Endothelial cell of umbilical vein (primary cell): Measurements from ENCODE around the gene RPL12. TPM values are rescaled to one million over a fixed set of nuclear protein-coding genes. Genes with fewer than 3 reads are reported as not detected.

Experiments
- BruUV-seq: library from RNA; stranded (reverse); fragments of 400-500 nt; replicated peaks from 2 replicates; lab custom pipeline; 2021; lab: Mats Ljungman, UMichigan
- CTCF ChIA-PET: fragments of 300-600, 350-600 bp; sonication (Branson Sonifier 250); formaldehyde crosslinking; loops from one replicate; lab custom pipeline; 2021; ENCODE audit warnings: antibody characterized with exemption, inconsistent platforms; lab: Charles Lee
- POLR2A ChIA-PET: fragments of 300-600, 350-600 bp; sonication (Branson Sonifier 250); formaldehyde crosslinking; loops from one replicate; lab custom pipeline; 2021; ENCODE audit warnings: antibody characterized with exemption, inconsistent platforms; lab: Charles Lee
- DNase-seq: peaks from one replicate; pipeline ENCODE4 v3.0.0-alpha.2; 2011; ENCODE audit warnings: low read depth, low spot score
- FAIRE-seq: peaks from 2 replicates; lab custom pipeline; 2011; peaks lifted over from hg19 to GRCh38; lab: Jason Lieb, UNC
- H2AFZ ChIP-seq: 2 replicates; pipeline ENCODE4 v1.6.0; 2012; ENCODE audit warnings: low read depth, low read length, control low read depth, inconsistent platforms
- H3K27ac ChIP-seq: 2 replicates; pipeline ENCODE4 v1.5.1; 2011; ENCODE audit warnings: low read depth, mild to moderate bottlenecking, control low read depth, low read length, moderate library complexity; ENCODE audit not compliant: insufficient read depth
- H3K27me3 ChIP-seq, 2 experiments: 2 replicates each; pipeline versions ENCODE4 v1.6.0 to v1.6.1; 2011; ENCODE audit warnings: low read length in 2 of 2, mixed read lengths in 1 of 2; ENCODE audit not compliant: control insufficient read depth in 2 of 2, insufficient read depth in 2 of 2
- H3K36me3 ChIP-seq, 2 experiments: 2 replicates in 1 of 2; 3 replicates in 1 of 2; pipeline ENCODE4 v1.5.1; 2011; ENCODE audit warnings: low read length in 2 of 2, mild to moderate bottlenecking in 1 of 2, moderate library complexity in 1 of 2; ENCODE audit not compliant: control insufficient read depth in 2 of 2, insufficient read depth in 2 of 2; ENCODE audit errors: extremely low read depth in 1 of 2
- H3K4me1 ChIP-seq: 3 replicates; pipeline ENCODE4 v1.5.1; 2011; ENCODE audit warnings: mild to moderate bottlenecking, low read length; ENCODE audit not compliant: control insufficient read depth, insufficient read depth; ENCODE audit errors: extremely low read depth
- H3K4me2 ChIP-seq: 2 replicates; pipeline ENCODE4 v1.6.1; 2011; ENCODE audit warnings: low read length, control low read depth, mixed read lengths; ENCODE audit not compliant: insufficient read depth
- H3K4me3 ChIP-seq, 3 experiments: fragments of 200-600 bp in 1 of 3; sonication (generic), shearing (Covaris generic) in 1 of 3; replicated peaks in 1 of 3; 2 replicates each; pipeline ENCODE4 v1.5.1; 2011 to 2016; ENCODE audit warnings: control low read depth in 3 of 3, low read length in 3 of 3, mild to moderate bottlenecking in 2 of 3, inconsistent platforms in 1 of 3, low read depth in 1 of 3, moderate library complexity in 1 of 3; ENCODE audit not compliant: insufficient read depth in 1 of 3
- H3K79me2 ChIP-seq: 2 replicates; pipeline ENCODE4 v1.6.0; 2012; ENCODE audit warnings: low read length, inconsistent platforms; ENCODE audit not compliant: control insufficient read depth, insufficient read depth
- H3K9ac ChIP-seq: replicated peaks from 2 replicates; pipeline ENCODE3; 2011; ENCODE audit warnings: low read length, control low read depth; ENCODE audit not compliant: insufficient read depth; ENCODE audit errors: extremely low read depth
- H3K9me1 ChIP-seq: replicated peaks from 3 replicates; pipeline ENCODE4 v1.6.0; 2011; ENCODE audit warnings: mild to moderate bottlenecking, low read length; ENCODE audit not compliant: control insufficient read depth, insufficient read depth; ENCODE audit errors: extremely low read depth
- H3K9me3 ChIP-seq: replicated peaks from 2 replicates; pipeline ENCODE4 v1.5.1; 2012; ENCODE audit warnings: low read length, inconsistent platforms; ENCODE audit not compliant: control insufficient read depth, insufficient read depth
- H4K20me1 ChIP-seq: replicated peaks from 2 replicates; pipeline ENCODE3; 2011; ENCODE audit warnings: mild to moderate bottlenecking, low read length; ENCODE audit not compliant: control insufficient read depth, insufficient read depth; ENCODE audit errors: extremely low read depth
- CTCF ChIP-seq, 2 donors: IDR thresholded peaks; 1 replicate in 1 of 2; 2 replicates in 1 of 2; pipeline ENCODE4 v1.5.1; 2011; ENCODE audit warnings: low read length in 2 of 2, mild to moderate bottlenecking in 2 of 2, moderate library complexity in 2 of 2, control low read depth in 1 of 2, inconsistent platforms in 1 of 2, low read depth in 1 of 2; ENCODE audit not compliant: insufficient read depth in 1 of 2; ENCODE audit errors: extremely low read depth in 1 of 2
- EZH2 ChIP-seq: IDR thresholded peaks from 2 replicates; pipeline ENCODE4 v1.6.1; 2012; ENCODE audit warnings: borderline replicate concordance, low read depth, mild to moderate bottlenecking, moderate library complexity, low read length, inconsistent platforms; ENCODE audit not compliant: severe bottlenecking
- FOS ChIP-seq: IDR thresholded peaks from 2 replicates; pipeline ENCODE4 v1.6.1; 2011; ENCODE audit warnings: mild to moderate bottlenecking, low read length, moderate library complexity, borderline replicate concordance; ENCODE audit not compliant: insufficient read depth
- GATA2 ChIP-seq: IDR thresholded peaks from 2 replicates; pipeline ENCODE4 v1.7.0; 2011; ENCODE audit warnings: low read depth, mild to moderate bottlenecking, moderate library complexity, mixed read lengths, low read length; ENCODE audit not compliant: insufficient read length, insufficient read depth
- JUN ChIP-seq: IDR thresholded peaks from 2 replicates; pipeline ENCODE4 v1.6.1; 2011; ENCODE audit warnings: borderline replicate concordance, low read depth; ENCODE audit not compliant: insufficient read length, insufficient read depth
- MAX ChIP-seq: IDR thresholded peaks from 2 replicates; pipeline ENCODE4 v1.6.1; 2011; ENCODE audit not compliant: insufficient read depth, insufficient read length
- MYC ChIP-seq: IDR thresholded peaks from one replicate; pipeline ENCODE4 v1.6.1; 2011; ENCODE audit warnings: mild to moderate bottlenecking, low read depth, low read length
- POLR2A ChIP-seq: IDR thresholded peaks from 2 replicates; pipeline ENCODE4 v1.6.1; 2012; ENCODE audit warnings: low read depth, mild to moderate bottlenecking, control low read depth, low read length
- POLR2AphosphoS5 ChIP-seq: IDR thresholded peaks from 2 replicates; pipeline ENCODE4 v1.6.1; 2012; ENCODE audit warnings: low read depth, mild to moderate bottlenecking, control low read depth, low read length, moderate library complexity; ENCODE audit not compliant: insufficient read depth
- dilution Hi-C: fragments of 300-500 bp; cut with MboI; formaldehyde crosslinking; loops from one replicate; pipeline ENCODE4 v1.15.0; 2019; ENCODE audit warnings: low sequenced_read_pairs; ENCODE audit not compliant: extremely low pct_ligation_motif_present
- intact Hi-C: fragments of 100-400 bp; cut with micrococcal nuclease; formaldehyde crosslinking; loops from one replicate; pipeline ENCODE4 v1.10.0; 2022
- polyA plus RNA-seq, 4 experiments: library from polyadenylated mRNA; depleted of rRNA in 3 of 4; stranded (reverse) in 3 of 4; unstranded in 1 of 4; fragments of >200 nt; gene quantifications; 2 replicates each; pipeline versions ENCODE4 v1.2.1 to v1.2.3, GENCODE V29; 2011 to 2012; ENCODE audit warnings: missing spikeins in 1 of 4
- total RNA-seq: library from RNA; stranded (reverse); gene quantifications from 2 replicates; pipeline ENCODE4 v1.2.3, GENCODE V29; 2021

Gene RPL12
- total and polyA plus RNA-seq, 2 donors (not counting 3 experiments of a cell fraction or from before 2014, with no cell fraction given) = 1,231 to 3,007 TPM

GRCh38 chr9:127444283-127444920 lies 6.8 kb downstream of the RPL12 start:
- FAIRE-seq = no peak
- POLR2A ChIA-PET = interaction anchor here (0.5 to 0.7 kb wide), 4 partner anchors 24 to 426 kb away, joined by 3 to 5 read pairs (median 3); no protein-coding TSS in a partner anchor
- no peak overlapping the region for H2AFZ ChIP-seq
- H3K9me1 ChIP-seq = no peaks in the 10 kb centered on the region
- H3K4me3 ChIP-seq = no peak overlapping the region
- CTCF ChIA-PET = interaction anchor here (0.9 to 1.4 kb wide), 3 partner anchors 10 to 230 kb away, joined by 3 to 4 read pairs (median 4); partner anchors contain the start of gene ZNF79
- no peaks in the 10 kb centered on the region for H3K27me3 ChIP-seq
- peaks cover 49 to 51% of the 10 kb centered on the region in 2 experiments for H3K36me3 ChIP-seq
- H3K9ac ChIP-seq = no peak overlapping the region
- no peak overlapping the region for H3K4me2 ChIP-seq
- BruUV-seq = no TSS peak
- TF ChIP-seq MAX (no peak), JUN (no peak), POLR2AphosphoS5 (no peak), EZH2 (no peak), MYC (no peak), POLR2A (no peak), FOS (no peak), GATA2 (no peak), CTCF (IDR thresholded peaks at IDR 0.05; ENCODE audit: extremely low read depth in 1 of 2, insufficient read depth in 1 of 2, low read depth in 1 of 2, low read length in 2 of 2) (no peak)
- H3K9me3 ChIP-seq = peaks cover 3% of the 10 kb centered on the region
- peaks cover 17% of the 10 kb centered on the region for H3K79me2 ChIP-seq
- H3K4me1 ChIP-seq = peaks cover 9% of the 10 kb centered on the region
- dilution Hi-C loops = no loop called here
- DNase-seq = no peak
- no peaks in the 10 kb centered on the region for H4K20me1 ChIP-seq
- H3K27ac ChIP-seq = no peak overlapping the region
- intact Hi-C loops = no loop called here
